NCI-H2171 treated with DMSO at 0.1 percent for 48 hours (cell line): Measurements from ENCODE around the gene MAPK8IP3.
"Not testable (repeated sequence)": the region's sequence is repeated elsewhere in the genome, so short reads cannot be mapped to it uniquely, and the experiment has no call there.

ENCODE experiments used
- DNase-seq: peaks from one replicate; lab custom pipeline; 2025; lab: John Stamatoyannopoulos, UW

MAPK8IP3 gene

GRCh38 chr16:1786242-1787055, 80.5 kb downstream of the MAPK8IP3 start:
- DNase-seq: no peak

- no peak for DNase-seq
Observed at GRCh38 chr16:1787056-1787321, 81.0 kb downstream of the MAPK8IP3 start.

- DNase-seq: no peak
Observed at GRCh38 chr16:1787322-1788094, 81.5 kb downstream of the MAPK8IP3 start.

GRCh38 chr16:1788095-1788707, 82.2 kb downstream of the MAPK8IP3 start:
- no peak for DNase-seq

DNA sequence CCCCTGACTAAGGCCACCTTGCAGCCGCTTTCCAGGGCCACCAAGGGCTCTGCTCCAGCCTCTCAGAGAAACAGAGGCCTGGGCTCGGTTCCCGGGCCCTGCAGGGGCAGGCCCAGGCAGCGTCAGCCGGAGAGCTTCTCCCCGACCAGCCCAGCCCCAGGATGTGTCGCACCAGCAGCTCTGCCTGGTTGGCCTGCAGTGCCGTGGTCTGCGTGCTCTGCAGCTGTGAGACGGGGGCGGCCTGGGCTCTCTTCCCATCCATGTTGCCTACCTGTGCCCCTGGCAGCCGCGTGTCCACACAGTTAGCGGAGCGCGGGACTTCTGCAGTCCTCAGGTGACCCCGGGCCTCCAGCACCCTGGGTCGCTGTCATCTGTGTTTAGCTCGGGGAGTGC, 82.7 kb downstream of the MAPK8IP3 start:
- no peak for DNase-seq

- DNase-seq: no peak
Observed at GRCh38 chr16:1789643-1790045, 83.6 kb downstream of the MAPK8IP3 start.

DNA sequence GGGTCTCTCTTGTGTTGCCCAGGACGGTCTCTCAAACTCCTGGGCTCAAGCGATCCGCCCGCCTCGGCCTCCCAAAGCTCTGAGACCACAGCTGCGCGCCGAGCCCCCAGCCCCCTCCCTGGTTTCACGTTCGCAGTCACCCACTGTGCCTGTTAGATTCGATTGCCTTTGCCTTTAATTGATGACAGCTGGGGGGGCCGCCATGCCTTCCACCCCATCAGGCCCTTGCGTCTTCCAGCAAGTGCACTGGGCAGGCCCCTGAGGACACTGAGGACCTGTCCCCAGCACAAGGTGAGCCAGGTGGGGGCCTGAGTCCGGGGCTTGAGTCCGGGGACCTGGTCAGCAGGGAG, 84.2 kb downstream of the MAPK8IP3 start:
- no peak for DNase-seq

- DNase-seq: no peak
Observed at GRCh38 chr16:1790611-1791255, 84.7 kb downstream of the MAPK8IP3 start.

- DNase-seq: no peak
Observed at GRCh38 chr16:1791256-1791942, 85.4 kb downstream of the MAPK8IP3 start.

GRCh38 chr16:1791943-1792812, 86.2 kb downstream of the MAPK8IP3 start:
- no peak for DNase-seq

GRCh38 chr16:1792836-1793577, 87.0 kb downstream of the MAPK8IP3 start:
- DNase-seq: no peak

DNA sequence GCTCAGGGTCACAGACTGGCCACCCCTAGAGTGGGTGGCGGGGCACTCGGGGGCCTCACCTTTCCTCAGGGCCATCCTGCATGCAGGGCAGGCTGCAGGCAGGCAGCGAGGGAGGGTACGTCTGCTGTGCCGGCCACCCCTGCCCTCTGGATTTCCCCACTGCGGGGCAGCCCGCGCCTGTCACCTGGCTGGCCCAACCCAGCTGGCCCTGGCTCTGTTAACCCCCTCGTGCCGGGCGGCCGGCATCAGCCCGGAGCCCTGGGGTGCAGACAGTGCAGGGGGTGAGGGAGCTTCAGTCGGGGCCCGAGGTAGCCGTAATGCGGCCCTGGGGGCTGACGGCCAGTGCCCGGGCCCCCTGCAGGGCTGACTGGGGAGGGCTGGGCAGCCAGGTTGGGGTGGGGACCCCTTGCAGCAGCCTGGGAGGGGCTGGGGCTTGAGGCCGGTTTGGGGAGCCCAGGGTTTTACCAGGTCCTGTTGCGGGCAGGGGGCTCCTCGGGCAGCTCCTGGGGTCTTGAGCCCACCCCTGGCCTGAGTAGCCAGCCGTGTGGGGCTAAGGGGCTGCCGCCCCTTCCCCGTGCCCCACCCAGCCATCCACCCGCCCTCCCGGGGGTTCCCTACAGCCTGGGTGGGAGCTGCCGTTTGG, 87.7 kb downstream of the MAPK8IP3 start, which contains the start of gene IGFALS:
IGFALS (minus strand) TSS at position 128 of the 643 bp plus-strand sequence; CDS start at position 75, 53 bp downstream.
- no peak for DNase-seq

GRCh38 chr16:1794221-1794871, 88.4 kb downstream of the MAPK8IP3 start:
- DNase-seq: no peak

DNA sequence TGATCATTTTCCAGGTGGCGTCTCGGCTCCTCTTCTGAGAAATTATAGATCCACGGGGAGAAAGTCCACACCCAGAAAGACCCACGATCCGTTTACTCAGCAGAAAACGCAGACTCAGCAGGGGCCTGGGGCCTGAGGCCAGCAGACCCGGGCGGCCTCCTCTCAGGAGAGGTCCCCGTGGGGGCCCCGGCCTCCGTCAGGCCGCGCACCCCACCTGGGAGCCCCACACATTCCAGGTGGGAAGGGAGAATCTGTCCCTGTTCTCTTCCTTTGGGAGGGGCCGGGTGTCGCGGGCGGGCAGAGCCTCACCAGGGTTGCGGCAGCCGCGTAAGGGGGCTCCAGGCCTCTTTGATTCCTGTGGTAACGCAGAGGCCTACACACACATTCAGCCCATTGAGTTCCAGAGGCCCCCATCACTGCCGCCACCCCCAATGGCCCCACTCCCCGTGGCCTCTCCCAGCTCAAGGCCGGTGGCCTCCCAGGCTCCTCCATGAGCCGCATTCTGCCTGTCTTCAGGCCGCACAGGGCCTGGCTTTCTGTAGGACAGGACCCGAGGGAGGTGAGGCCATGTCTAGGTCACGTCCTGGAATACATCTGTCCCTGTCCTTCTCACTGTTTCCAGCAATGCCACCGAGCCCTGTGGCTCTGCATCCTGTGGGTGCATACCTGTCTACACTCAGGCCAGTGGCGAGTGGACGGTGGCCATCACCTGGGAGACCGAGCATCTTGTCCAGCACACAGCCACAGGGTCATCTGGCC, 89.1 kb downstream of the MAPK8IP3 start:
- DNase-seq: no peak

GRCh38 chr16:1799263-1799662, 93.3 kb downstream of the MAPK8IP3 start:
- DNase-seq: not testable (repeated sequence)

DNA sequence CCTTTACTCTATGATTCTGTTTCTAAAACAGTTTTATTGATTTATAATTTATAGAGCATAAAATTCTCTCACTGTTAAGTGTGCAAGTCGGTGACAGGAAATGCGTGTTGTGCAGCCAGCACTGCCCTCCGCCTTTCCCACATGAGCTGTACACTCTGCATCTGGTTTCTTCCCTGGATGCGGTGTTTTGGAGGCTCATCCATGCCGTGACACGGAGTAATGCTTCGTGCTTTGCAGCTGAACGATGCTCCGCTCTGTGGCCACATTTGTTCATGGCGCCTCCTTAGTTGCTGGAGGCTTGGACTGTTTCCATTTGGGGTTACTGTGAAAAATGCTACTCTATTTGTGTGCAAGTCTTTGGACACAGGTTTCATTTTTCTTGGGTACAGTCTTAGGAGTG, 94.7 kb downstream of the MAPK8IP3 start:
- no peak for DNase-seq

GRCh38 chr16:1807626-1808025, 101.6 kb downstream of the MAPK8IP3 start:
- DNase-seq: no peak

DNA sequence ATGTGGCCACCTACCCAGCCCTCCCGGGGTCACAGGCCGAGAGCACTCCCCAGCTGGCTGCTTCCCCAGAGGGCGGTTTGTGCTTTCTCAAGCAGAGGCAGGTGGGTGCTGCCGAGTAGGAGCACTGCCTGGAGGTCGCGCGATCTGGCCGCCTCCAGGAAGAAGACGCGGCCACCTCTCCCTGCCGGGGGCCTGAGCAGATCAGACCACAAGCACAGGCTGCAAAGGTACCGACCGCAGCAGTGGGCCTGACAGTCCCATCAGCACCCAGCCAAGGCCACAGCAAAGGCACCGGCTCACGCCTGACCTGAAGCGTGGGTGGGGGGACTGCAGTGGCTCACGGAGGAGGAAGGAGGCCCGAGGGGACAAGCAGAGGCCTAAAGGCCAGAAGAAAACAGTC, 102.7 kb downstream of the MAPK8IP3 start:
- no peak for DNase-seq
